Mesangial cell (primary cell): Measurements from ENCODE around the gene KCNAB3. TPM values are rescaled to one million over a fixed set of nuclear protein-coding genes. Genes with fewer than 3 reads are reported as not detected.

Experiments
- total RNA-seq: library from RNA; depleted of rRNA; stranded (reverse); fragments of >200 nt; gene quantifications from 2 replicates; pipeline ENCODE4 v1.2.3, GENCODE V29; 2015

Gene KCNAB3
- total RNA-seq = 0.16 and 0.63 TPM in 2 replicates

GRCh38 chr17:7929158-7930023 lies at the start of gene KCNAB3:
TSS of gene KCNAB3 (minus strand) at chr17:7929856. CDS start at chr17:7929435, 421 bp downstream.

GRCh38 chr17:7931709-7932482 lies 2.2 kb upstream of the KCNAB3 start, which contains the start of the genes CNTROB and TRAPPC1:
TSS of gene CNTROB (plus strand) at chr17:7932206. CDS start at chr17:7933080, 874 bp downstream.
TSS of gene TRAPPC1 (minus strand) at chr17:7931946. CDS start at chr17:7931829, 117 bp downstream.

GRCh38 chr17:7915611-7916384 lies 13.9 kb downstream of the KCNAB3 start, which contains the start of gene RNF227:
TSS of gene RNF227 (minus strand) at chr17:7916289. CDS start at chr17:7916195, 94 bp downstream.

DNA sequence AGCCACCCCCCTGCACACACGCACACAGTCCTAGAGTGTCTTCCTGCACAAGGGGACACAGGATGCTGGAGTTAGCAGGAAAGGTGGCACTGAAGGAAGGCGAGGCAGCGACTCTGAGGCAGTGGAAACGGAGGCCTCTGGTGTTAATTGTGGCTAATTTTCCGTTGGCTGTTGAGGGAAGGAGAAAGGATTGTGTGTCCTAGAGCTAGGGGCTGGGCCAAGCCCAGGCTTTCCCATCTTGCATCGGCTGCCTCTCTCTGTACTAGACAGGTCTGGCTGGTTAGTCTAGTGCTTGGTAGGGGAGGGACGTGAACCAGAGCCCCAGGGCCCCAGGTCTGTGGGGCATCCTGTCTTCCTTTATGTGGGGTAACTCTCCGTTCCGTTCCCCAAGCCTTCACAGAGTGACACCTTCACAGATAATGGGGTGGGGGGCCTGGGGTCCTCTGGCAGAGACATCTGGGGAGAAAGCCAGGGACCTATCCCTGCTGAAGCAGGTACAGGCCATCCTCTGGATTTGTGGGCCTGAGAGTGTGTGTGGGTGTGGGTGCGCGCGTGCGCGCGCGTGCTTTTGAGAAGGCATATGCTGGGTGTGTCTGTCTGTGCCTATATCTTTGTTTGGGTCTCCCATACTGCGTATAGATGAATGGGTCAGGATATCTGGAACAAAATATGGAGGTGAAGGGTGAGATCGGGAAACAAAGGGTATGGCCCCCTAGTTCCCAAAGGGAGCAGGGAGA lies 41.3 kb downstream of the KCNAB3 start, which contains the start of gene CHD3:
CHD3 (plus strand) TSS at position 606 of the 737 bp plus-strand sequence. CDS start 212 bp downstream, outside the sequence.

Other genes starting within 250 kb of the KCNAB3 start
- gene TP53, start 242.4 kb downstream of the KCNAB3 start, total RNA-seq = 66.6 and 70.0 TPM in 2 replicates
- 11.2 and 36.3 TPM in 2 replicates for gene WRAP53, start 241.4 kb downstream of the KCNAB3 start, total RNA-seq
- 0.81 and 3.8 TPM in 2 replicates for gene EFNB3, start 224.7 kb downstream of the KCNAB3 start, total RNA-seq
- gene DNAH2, start 212.1 kb downstream of the KCNAB3 start, total RNA-seq = under 0.01 and 0.16 TPM in 2 replicates
- gene KDM6B, start 95.6 kb downstream of the KCNAB3 start, total RNA-seq = 4.1 and 12.0 TPM in 2 replicates
- 2.4 TPM in 2 replicates for gene TMEM88, start 74.8 kb downstream of the KCNAB3 start, total RNA-seq
- 90.0 and 123 TPM in 2 replicates for gene NAA38, start 72.3 kb downstream of the KCNAB3 start, total RNA-seq
- gene CYB5D1, start 71.9 kb downstream of the KCNAB3 start, total RNA-seq = 4.4 and 4.6 TPM in 2 replicates
- gene CHD3, start 41.1 kb downstream of the KCNAB3 start, total RNA-seq = 59.3 and 106 TPM in 2 replicates
- 0.33 and 2.4 TPM in 2 replicates for gene RNF227, start 13.6 kb downstream of the KCNAB3 start, total RNA-seq
- 87.2 and 97.5 TPM in 2 replicates for gene TRAPPC1, start 2.1 kb upstream of the KCNAB3 start, total RNA-seq
- 17.6 and 24.8 TPM in 2 replicates for gene CNTROB, start 2.4 kb upstream of the KCNAB3 start, total RNA-seq
- not detected in 2 replicates for gene GUCY2D, start 72.8 kb upstream of the KCNAB3 start, total RNA-seq
- under 0.01 TPM in 2 replicates for gene ALOX15B, start 109.2 kb upstream of the KCNAB3 start, total RNA-seq
- gene ALOX12B, start 157.9 kb upstream of the KCNAB3 start, total RNA-seq = 0.25 TPM in 1 of 2 replicates, not detected in the other
- under 0.01 and 0.49 TPM in 2 replicates for gene ALOXE3, start 188.7 kb upstream of the KCNAB3 start, total RNA-seq
- gene HES7, start 194.2 kb upstream of the KCNAB3 start, total RNA-seq = under 0.01 and 1.3 TPM in 2 replicates
- 34.5 and 35.2 TPM in 2 replicates for gene PER1, start 222.5 kb upstream of the KCNAB3 start, total RNA-seq
- 7.0 and 10.1 TPM in 2 replicates for gene VAMP2, start 233.1 kb upstream of the KCNAB3 start, total RNA-seq
- gene TMEM107, start 246.5 kb upstream of the KCNAB3 start, total RNA-seq = 22.8 and 23.3 TPM in 2 replicates